Epithelial cell of proximal tubule (primary cell): Measurements from ENCODE around the gene ZNF548. TPM values are rescaled to one million over a fixed set of nuclear protein-coding genes. Genes with fewer than 3 reads are reported as not detected.
A peak's percentile ranks its signal among the peaks of the same experiment; 100 is the strongest.

Experiments
- DNase-seq: peaks from one replicate; pipeline ENCODE4 v3.0.0-alpha.2; 2011; ENCODE audit warnings: low read depth
- H3K4me3 ChIP-seq: 2 replicates; pipeline ENCODE4 v1.5.1; 2011; ENCODE audit warnings: low read depth, mild to moderate bottlenecking, low read length
- total RNA-seq: library from RNA; depleted of rRNA; stranded (reverse); fragments of >200 nt; gene quantifications from 2 replicates; pipeline ENCODE4 v1.2.3, GENCODE V29; 2015
- TF ChIP-seq, protein P1 (sequence below): conservative IDR thresholded peaks from 2 replicates; pipeline ENCODE4 v1.5.1; 2012; ENCODE audit warnings: low read depth, mild to moderate bottlenecking, low read length

The ZNF548 gene
- total RNA-seq, 1 donor from 2014 or later = 6.1 TPM

DNA sequence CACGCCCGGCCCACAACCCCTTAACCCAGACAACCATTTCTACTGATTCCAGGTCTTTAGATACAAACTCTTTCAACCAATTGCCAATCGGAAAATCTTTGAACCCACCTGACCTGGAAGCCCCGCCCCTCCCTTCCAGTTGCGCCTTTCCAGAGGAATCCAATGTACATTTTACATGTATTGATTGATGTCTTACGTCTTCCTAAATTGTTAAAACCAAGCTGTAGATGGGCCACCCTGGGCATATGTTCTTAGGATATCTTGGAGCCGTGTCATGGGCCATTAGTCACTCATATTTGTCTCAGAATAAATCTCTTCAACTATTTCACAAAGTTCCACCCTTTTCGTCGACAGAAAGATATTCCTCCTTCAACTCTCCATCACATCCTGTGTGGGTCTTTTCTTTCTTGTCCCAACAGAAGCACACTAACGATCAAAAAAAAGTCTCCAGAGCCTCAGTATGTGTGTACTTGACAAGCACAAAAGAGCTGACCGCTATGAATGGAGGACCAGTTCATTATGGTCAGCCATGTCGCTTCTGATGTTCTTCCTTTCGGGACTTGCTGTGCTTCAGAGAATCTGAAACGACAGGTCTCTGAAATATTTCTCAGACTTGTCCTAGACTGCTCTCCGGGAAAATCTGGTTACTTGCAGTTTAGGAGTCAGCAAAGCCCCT, 44.9 kb downstream of the ZNF548 start:
- no peak for DNase-seq
- TF ChIP-seq, protein P1, sequence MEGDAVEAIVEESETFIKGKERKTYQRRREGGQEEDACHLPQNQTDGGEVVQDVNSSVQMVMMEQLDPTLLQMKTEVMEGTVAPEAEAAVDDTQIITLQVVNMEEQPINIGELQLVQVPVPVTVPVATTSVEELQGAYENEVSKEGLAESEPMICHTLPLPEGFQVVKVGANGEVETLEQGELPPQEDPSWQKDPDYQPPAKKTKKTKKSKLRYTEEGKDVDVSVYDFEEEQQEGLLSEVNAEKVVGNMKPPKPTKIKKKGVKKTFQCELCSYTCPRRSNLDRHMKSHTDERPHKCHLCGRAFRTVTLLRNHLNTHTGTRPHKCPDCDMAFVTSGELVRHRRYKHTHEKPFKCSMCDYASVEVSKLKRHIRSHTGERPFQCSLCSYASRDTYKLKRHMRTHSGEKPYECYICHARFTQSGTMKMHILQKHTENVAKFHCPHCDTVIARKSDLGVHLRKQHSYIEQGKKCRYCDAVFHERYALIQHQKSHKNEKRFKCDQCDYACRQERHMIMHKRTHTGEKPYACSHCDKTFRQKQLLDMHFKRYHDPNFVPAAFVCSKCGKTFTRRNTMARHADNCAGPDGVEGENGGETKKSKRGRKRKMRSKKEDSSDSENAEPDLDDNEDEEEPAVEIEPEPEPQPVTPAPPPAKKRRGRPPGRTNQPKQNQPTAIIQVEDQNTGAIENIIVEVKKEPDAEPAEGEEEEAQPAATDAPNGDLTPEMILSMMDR = no peak
- H3K4me3 ChIP-seq = peak overlapping the region; percentile 89

DNA sequence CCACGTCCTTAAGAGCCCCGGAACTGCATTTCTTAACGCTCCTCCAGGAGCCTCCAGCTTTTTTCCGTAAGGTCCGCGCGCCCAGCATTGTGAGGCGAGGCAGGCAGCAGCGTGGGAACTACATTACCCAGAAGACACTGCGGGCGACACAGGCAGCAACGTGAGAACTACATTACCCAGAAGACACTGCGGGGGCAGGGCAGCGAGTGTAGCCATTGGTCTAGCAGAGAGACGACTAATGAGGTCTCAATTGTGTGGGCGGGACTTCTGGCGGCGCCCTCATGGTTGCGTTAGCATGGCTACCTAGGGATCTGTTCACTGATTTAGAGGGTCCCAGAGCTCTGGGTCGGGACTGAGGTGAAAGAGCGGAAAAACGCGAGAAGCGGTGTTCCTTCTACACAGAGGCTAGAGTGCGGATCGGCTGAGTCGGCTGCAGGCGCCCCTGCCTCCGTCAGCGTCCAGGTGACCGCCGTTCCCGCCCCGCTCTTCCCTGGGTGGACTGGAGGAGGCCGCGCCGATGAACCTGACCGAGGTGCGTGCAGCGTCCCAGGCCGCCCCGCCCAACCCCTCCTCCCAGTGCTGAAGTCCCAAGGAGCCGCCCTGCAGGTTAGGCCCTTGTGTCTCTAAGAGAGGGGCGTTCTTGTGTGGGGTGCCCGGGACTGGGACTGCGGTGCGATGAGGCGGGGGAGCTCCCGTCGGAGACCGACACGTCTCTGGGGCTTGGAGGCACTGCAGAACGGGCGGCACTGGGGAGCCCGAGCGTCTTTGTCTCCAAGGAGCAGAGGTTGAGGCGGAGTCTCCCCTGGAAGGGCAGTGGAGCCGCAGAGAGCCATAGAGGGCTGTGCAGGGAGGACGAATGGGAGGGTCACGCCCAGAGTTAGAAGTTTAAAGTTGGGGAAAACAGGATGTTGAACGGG, 45.7 kb downstream of the ZNF548 start, which contains the start of gene ZNF749:
Gene ZNF749, plus strand, starts transcription at position 264 of the 917 bp plus-strand sequence. Its CDS starts 254 bp downstream, at position 518.
- peak; percentile 83 for DNase-seq
- H3K4me3 ChIP-seq = peak within 1 kb of the TSS; percentile 89
- TF ChIP-seq, protein P1 = no peak

DNA sequence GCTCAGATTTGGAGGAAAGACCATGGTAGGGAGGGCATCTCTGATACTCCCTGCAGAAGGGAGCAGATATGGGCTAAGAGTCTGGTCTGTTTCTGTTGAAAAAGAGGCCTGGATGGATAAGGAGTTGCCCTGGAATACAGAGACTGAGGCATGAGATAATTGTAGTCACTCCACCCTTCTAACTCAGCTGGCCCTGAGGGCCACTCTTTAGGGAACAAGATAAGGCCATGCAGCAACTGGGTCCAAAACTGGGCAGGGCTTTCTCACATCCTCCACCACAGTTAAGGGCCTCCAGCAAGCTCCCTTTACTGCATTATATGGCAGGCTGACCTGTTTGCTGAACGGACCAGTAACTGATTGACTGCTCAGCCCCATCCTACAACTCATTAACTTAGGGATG, 46.8 kb downstream of the ZNF548 start:
- H3K4me3 ChIP-seq = peak overlapping the region; percentile 89
- TF ChIP-seq, protein P1 = no peak
- DNase-seq = no peak

DNA sequence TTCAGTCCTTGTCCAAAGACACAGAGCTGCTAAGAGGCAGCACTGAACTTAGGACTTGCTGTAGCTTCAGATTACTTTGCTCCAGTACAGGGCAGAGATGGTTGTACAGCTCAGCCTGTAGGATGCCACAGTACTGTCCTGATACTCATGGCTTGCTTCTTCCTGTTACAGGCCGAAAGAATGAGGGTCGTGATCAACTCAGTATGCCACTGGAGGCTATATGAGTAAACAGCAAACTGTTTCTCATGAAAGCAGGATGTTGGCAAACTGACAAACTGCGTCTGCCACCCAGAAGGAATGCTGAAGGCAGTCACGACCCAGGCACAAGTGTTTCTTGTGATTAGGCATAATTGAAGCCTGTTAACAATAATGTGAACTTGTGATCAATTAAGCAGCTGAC, 48.3 kb downstream of the ZNF548 start:
- DNase-seq = no peak
- TF ChIP-seq, protein P1 = no peak
- no peak overlapping the region for H3K4me3 ChIP-seq

DNA sequence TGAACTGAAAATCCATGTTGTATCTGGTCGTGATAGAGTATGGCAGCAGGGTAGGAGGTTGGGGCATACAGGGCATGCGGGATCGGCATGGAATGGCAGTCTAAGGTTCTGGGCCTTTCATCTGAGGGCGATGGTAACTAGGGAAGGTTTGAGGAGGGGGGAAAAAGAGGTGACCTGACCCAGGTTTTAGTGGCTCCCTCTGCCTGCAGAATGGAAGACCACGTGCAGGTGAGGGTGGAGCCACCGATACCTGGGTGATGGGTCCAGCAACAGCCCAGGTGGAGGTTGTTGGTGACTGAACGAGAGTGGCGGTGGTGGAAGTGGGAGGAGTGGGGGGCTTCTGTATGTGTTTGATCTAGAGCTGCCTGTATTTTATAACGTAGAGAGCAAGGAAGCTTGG, 49.3 kb downstream of the ZNF548 start:
- H3K4me3 ChIP-seq = no peak overlapping the region
- no peak for DNase-seq
- TF ChIP-seq, protein P1 = no peak

DNA sequence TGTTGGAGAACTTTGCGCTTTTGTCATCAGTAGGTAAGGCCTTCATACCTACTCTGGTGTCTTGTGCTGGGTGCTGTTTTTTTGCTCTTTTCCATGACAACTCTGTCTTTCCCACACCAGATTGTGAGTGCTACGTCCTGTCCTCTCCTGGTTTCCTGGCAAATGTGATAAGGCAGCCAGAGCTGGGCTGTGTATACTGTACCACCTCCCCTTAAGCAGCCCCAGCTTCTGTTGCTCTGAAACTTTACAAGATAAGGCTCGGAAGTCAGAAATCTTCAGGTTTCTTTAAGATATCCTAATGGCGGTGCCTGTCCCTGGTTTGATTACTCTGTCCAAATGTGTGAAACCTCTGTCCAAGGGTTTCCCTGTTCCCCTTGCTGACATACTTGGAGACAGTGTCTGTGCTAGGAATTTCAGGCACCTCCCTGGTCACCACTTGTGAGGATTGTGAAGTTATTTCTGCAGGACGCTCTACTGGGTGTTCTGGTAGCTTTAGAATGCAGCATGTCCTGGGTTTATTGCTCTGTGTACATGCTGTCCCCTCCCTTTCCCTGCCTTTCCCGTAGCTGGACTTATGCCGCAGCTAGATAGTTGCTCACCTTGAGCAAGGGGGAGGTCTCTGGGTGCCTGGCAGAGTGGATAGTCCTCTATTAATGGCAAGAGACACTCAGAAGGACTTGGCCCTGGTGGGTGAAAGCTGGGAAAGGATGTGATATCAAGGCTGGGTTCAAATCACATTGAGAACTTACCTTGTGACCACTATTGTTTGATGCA, 52.5 kb downstream of the ZNF548 start:
- TF ChIP-seq, protein P1 = no peak
- no peak overlapping the region for H3K4me3 ChIP-seq
- DNase-seq = no peak
